H1 (cell line): Measurements from ENCODE around the gene RNF113B. TPM values are rescaled to one million over a fixed set of nuclear protein-coding genes. Genes with fewer than 3 reads are reported as not detected.

Experiments used
- CTCF ChIA-PET: fragments of 300-600 bp; sonication (Branson Sonifier 250); formaldehyde crosslinking; loops from one replicate; lab custom pipeline; 2021; ENCODE audit not compliant: partially characterized antibody; lab: Charles Lee
- POLR2A ChIA-PET: fragments of 300-600 bp; sonication (Branson Sonifier 250); formaldehyde crosslinking; loops from one replicate; lab custom pipeline; 2021; ENCODE audit warnings: inconsistent platforms; ENCODE audit not compliant: partially characterized antibody; lab: Charles Lee
- DNase-seq, 2 experiments: peaks; one replicate each; pipeline versions ENCODE4 v3.0.0 to v3.0.0-alpha.2; 2010 to 2022; ENCODE audit warnings: low spot score in 2 of 2, low read depth in 1 of 2, mixed read lengths in 1 of 2
- FAIRE-seq: peaks from 2 replicates; lab custom pipeline; 2011; peaks lifted over from hg19 to GRCh38; lab: Jason Lieb, UNC
- H2AFZ ChIP-seq: 2 replicates; pipeline ENCODE4 v1.8.1; 2012; ENCODE audit warnings: low read length, inconsistent platforms
- H2AK5ac ChIP-seq: 2 replicates; pipeline ENCODE4 v1.6.1; 2013; ENCODE audit warnings: low read depth, low read length
- H2BK120ac ChIP-seq: replicated peaks from 2 replicates; pipeline ENCODE3; 2013; ENCODE audit warnings: low read depth, low read length, inconsistent platforms
- H2BK12ac ChIP-seq: 2 replicates; pipeline ENCODE4 v1.6.1; 2013; ENCODE audit warnings: low read depth, low read length
- H2BK15ac ChIP-seq: 2 replicates; pipeline ENCODE4 v1.6.1; 2013; ENCODE audit warnings: low read length
- H2BK20ac ChIP-seq: 2 replicates; pipeline ENCODE4 v1.6.1; 2013; ENCODE audit warnings: low read length
- H2BK5ac ChIP-seq: 2 replicates; pipeline ENCODE4 v1.6.1; 2013; ENCODE audit warnings: low read depth, low read length
- H3K14ac ChIP-seq: 2 replicates; pipeline ENCODE4 v1.6.1; 2013; ENCODE audit warnings: inconsistent platforms; ENCODE audit not compliant: insufficient read length
- H3K18ac ChIP-seq: 2 replicates; pipeline ENCODE4 v1.6.1; 2013; ENCODE audit warnings: low read length; ENCODE audit errors: extremely low read depth
- H3K23ac ChIP-seq: 2 replicates; pipeline ENCODE4 v1.6.1; 2013; ENCODE audit warnings: inconsistent platforms; ENCODE audit not compliant: insufficient read length
- H3K23me2 ChIP-seq: 2 replicates; pipeline ENCODE4 v1.6.1; 2013; ENCODE audit warnings: low read depth, low read length
- H3K27ac ChIP-seq: 2 replicates; pipeline ENCODE4 v1.6.1; 2011; ENCODE audit warnings: low read depth, low read length, inconsistent platforms
- H3K27me3 ChIP-seq, 4 experiments: replicated peaks in 1 of 4; 1 replicate in 1 of 4; 2 replicates in 3 of 4; pipeline versions ENCODE4 v1.6.1 to v1.8.1; 2011 to 2013; ENCODE audit warnings: low read length in 3 of 4, mild to moderate bottlenecking in 3 of 4, inconsistent platforms in 2 of 4, mixed read lengths in 2 of 4, moderate library complexity in 1 of 4; ENCODE audit not compliant: control insufficient read depth in 3 of 4, insufficient read depth in 3 of 4; ENCODE audit errors: extremely low read depth in 1 of 4
- H3K36me3 ChIP-seq, 4 experiments: 2 replicates each; pipeline versions ENCODE4 v1.6.1 to v1.8.1; 2011 to 2013; ENCODE audit warnings: mild to moderate bottlenecking in 4 of 4, low read length in 3 of 4, moderate library complexity in 2 of 4, control low read depth in 1 of 4, inconsistent platforms in 1 of 4; ENCODE audit not compliant: insufficient read depth in 4 of 4, control insufficient read depth in 2 of 4
- H3K4ac ChIP-seq: replicated peaks from 2 replicates; pipeline ENCODE3; 2013; ENCODE audit warnings: low read length, low read depth, mixed read lengths, inconsistent platforms; ENCODE audit not compliant: insufficient read length
- H3K4me1 ChIP-seq, 4 experiments: replicated peaks in 1 of 4; 1 replicate in 1 of 4; 2 replicates in 3 of 4; pipeline versions ENCODE4 v1.6.1 to v1.8.1; 2011 to 2013; ENCODE audit warnings: low read length in 3 of 4, inconsistent platforms in 2 of 4, mixed read lengths in 1 of 4; ENCODE audit not compliant: insufficient read depth in 4 of 4, control insufficient read depth in 3 of 4
- H3K4me2 ChIP-seq, 2 experiments: 2 replicates each; pipeline versions ENCODE4 v1.6.1 to v1.8.1; 2011 to 2013; ENCODE audit warnings: low read depth in 2 of 2, low read length in 2 of 2, control low read depth in 1 of 2, inconsistent platforms in 1 of 2, mild to moderate bottlenecking in 1 of 2; ENCODE audit not compliant: insufficient read depth in 1 of 2
- H3K4me3 ChIP-seq, 4 experiments: fragments of 200-600, 300-600 bp in 1 of 4; sonication (generic), shearing (Covaris generic), sonication (Bioruptor Twin) in 1 of 4; 2 replicates each; pipeline versions ENCODE4 v1.5.1 to v1.8.1; 2011 to 2016; ENCODE audit warnings: low read length in 4 of 4, low read depth in 3 of 4, control low read depth in 2 of 4, inconsistent platforms in 2 of 4, mild to moderate bottlenecking in 2 of 4, mixed read lengths in 1 of 4, moderate library complexity in 1 of 4; ENCODE audit not compliant: insufficient read depth in 2 of 4; ENCODE audit errors: extremely low read depth in 1 of 4
- H3K56ac ChIP-seq: replicated peaks from 2 replicates; pipeline ENCODE3; 2013; ENCODE audit warnings: low read depth, mild to moderate bottlenecking, mixed read lengths, low read length, inconsistent platforms; ENCODE audit not compliant: insufficient read length
- H3K79me1 ChIP-seq: 2 replicates; pipeline ENCODE4 v1.6.1; 2013; ENCODE audit warnings: low read depth, low read length, control low read depth
- H3K79me2 ChIP-seq, 2 experiments: 2 replicates each; pipeline versions ENCODE4 v1.6.1 to v1.8.1; 2012 to 2013; ENCODE audit warnings: low read length in 2 of 2, mild to moderate bottlenecking in 2 of 2, inconsistent platforms in 1 of 2; ENCODE audit not compliant: insufficient read depth in 2 of 2, control insufficient read depth in 1 of 2
- H3K9ac ChIP-seq, 4 experiments: replicated peaks in 1 of 4; 1 replicate in 1 of 4; 2 replicates in 3 of 4; pipeline versions ENCODE4 v1.6.1 to v1.8.1; 2011 to 2013; ENCODE audit warnings: low read depth in 3 of 4, low read length in 3 of 4, control low read depth in 2 of 4, mild to moderate bottlenecking in 2 of 4, moderate library complexity in 2 of 4, inconsistent platforms in 1 of 4; ENCODE audit errors: extremely low read depth in 1 of 4
- H3K9me3 ChIP-seq, 2 experiments: 2 replicates each; pipeline versions ENCODE4 v1.6.1 to v1.8.1; 2012 to 2013; ENCODE audit warnings: mild to moderate bottlenecking in 2 of 2, moderate library complexity in 2 of 2, control low read depth in 1 of 2, inconsistent platforms in 1 of 2, low read depth in 1 of 2, low read length in 1 of 2, mixed read lengths in 1 of 2; ENCODE audit not compliant: insufficient read depth in 2 of 2
- H4K20me1 ChIP-seq, 2 experiments: replicated peaks in 1 of 2; 2 replicates each; pipeline versions ENCODE3 to v1.8.1; 2011 to 2013; ENCODE audit warnings: inconsistent platforms in 2 of 2, low read length in 2 of 2, mild to moderate bottlenecking in 1 of 2; ENCODE audit not compliant: insufficient read depth in 2 of 2, control insufficient read depth in 1 of 2
- H4K5ac ChIP-seq: 2 replicates; pipeline ENCODE4 v1.6.1; 2013; ENCODE audit warnings: low read length, low read depth, mixed read lengths, inconsistent platforms; ENCODE audit not compliant: insufficient read length
- H4K8ac ChIP-seq: 2 replicates; pipeline ENCODE4 v1.8.0; 2013; ENCODE audit warnings: mild to moderate bottlenecking, moderate library complexity, low read length, inconsistent platforms; ENCODE audit not compliant: insufficient read depth; ENCODE audit errors: extremely low read depth
- H4K91ac ChIP-seq: replicated peaks from 2 replicates; pipeline ENCODE3; 2013; ENCODE audit warnings: low read length, mixed read lengths, inconsistent platforms; ENCODE audit not compliant: insufficient read length
- CEBPB ChIP-seq: IDR thresholded peaks from 2 replicates; pipeline ENCODE4 v1.6.1; 2012; ENCODE audit warnings: low read depth, low read length
- WGBS, 2 experiments: shearing (Covaris generic) in 1 of 2; methylation state at CpG; one replicate each; pipeline versions ENCODE4 v1.1.6 to v1.1.7; 2013 to 2015; ENCODE audit warnings: low lambda C conversion rate in 2 of 2, mixed read lengths in 2 of 2, inconsistent platforms in 1 of 2, low coverage in 1 of 2, missing lambda C conversion rate in 1 of 2; ENCODE audit not compliant: insufficient replicate concordance in 2 of 2, insufficient coverage in 1 of 2, insufficient read length in 1 of 2; ENCODE audit errors: extremely low coverage in 1 of 2, missing lambda C conversion rate in 1 of 2; 5-methylcytosine and 5-hydroxymethylcytosine counted together
- polyA plus RNA-seq, 7 experiments: library from polyadenylated mRNA; depleted of rRNA in 3 of 7; stranded (reverse) in 5 of 7; unstranded in 2 of 7; fragments of >200 nt in 5 of 7; fragments of 200-250 nt in 2 of 7; gene quantifications; 1 replicate in 5 of 7; 2 replicates in 1 of 7; 4 replicates in 1 of 7; pipeline versions ENCODE4 v1.2.1 to v1.2.3, GENCODE V29; 2011 to 2013; ENCODE audit warnings: missing spikeins in 2 of 7, mixed read lengths in 2 of 7
- total RNA-seq: library from RNA; stranded (reverse); fragmentation: NEBNext Ultra II Directional; extraction: Animal tissue kit (Norgen Biotek cat#: 25700); gene quantifications from 2 replicates; pipeline ENCODE4 v1.2.1, GENCODE V29; 2021
- TF ChIP-seq, protein P1 (sequence below): IDR thresholded peaks from 2 replicates; pipeline ENCODE4 v1.6.1; 2012; ENCODE audit warnings: inconsistent platforms

Gene RNF113B
- total and polyA plus RNA-seq, 2 of the 8 experiments (the other 6 are each of a cell fraction or from before 2014, with no cell fraction given): not detected

DNA sequence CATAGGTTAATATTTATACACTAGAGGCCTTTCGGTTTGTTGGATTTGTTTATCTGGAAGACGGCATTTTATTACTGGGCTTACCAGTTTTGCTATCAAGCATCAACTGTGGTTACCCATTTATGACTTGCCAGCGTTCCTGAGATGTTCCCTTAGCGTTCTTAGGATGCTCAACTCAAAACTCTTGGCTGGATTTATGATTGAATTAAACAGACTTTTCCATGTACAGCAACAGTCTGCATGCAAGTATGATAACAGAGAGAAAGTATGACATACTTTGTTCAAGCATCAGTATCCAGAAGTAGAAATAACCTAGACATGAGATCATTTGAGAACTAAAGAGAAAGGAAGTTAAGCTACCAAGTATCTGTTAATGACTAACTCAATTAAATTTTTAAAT is 29.9 kb upstream of the RNF113B start:
- Histone ChIP-seq H3K27ac (no peak overlapping the region), H2BK15ac (no peak overlapping the region), H2BK5ac (no peak overlapping the region), H2AK5ac (no peak overlapping the region), H4K91ac (no peak overlapping the region), H2BK12ac (no peak overlapping the region), H3K9me3 (peaks cover 7% of the 10 kb centered on the region in 2 experiments; a peak in 3 of 4 replicates), H3K18ac (no peak overlapping the region), H3K23me2 (peaks cover 2% of the 10 kb centered on the region; the same call in 1 of the 2 replicates), H3K56ac (no peak overlapping the region), H2BK120ac (no peak overlapping the region), H3K4me3 (no peak overlapping the region), H4K20me1 (no peaks in the 10 kb centered on the region), H4K5ac (no peak overlapping the region), H4K8ac (no peak overlapping the region), H3K4me1 (peaks cover 0 to 10% (median 0%) of the 10 kb centered on the region in 4 experiments; a peak in 3 of 7 replicates), H3K4ac (no peak overlapping the region), H3K36me3 (peaks cover 0 to 4% (median 1%) of the 10 kb centered on the region in 4 experiments; a peak in 2 of 8 replicates), H3K23ac (no peak overlapping the region), H3K27me3 (no peaks in the 10 kb centered on the region), H3K14ac (no peak overlapping the region), H3K79me1 (peaks cover 11% of the 10 kb centered on the region), H3K9ac (no peak overlapping the region), H2BK20ac (no peak overlapping the region), H2AFZ (no peak overlapping the region), H3K4me2 (no peak overlapping the region), H3K79me2 (peaks cover 0 to 76% of the 10 kb centered on the region in 2 experiments; a peak in 3 of 4 replicates)
- no peak for TF ChIP-seq CEBPB
- TF ChIP-seq, protein P1, sequence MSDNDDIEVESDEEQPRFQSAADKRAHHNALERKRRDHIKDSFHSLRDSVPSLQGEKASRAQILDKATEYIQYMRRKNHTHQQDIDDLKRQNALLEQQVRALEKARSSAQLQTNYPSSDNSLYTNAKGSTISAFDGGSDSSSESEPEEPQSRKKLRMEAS: no peak
- ChIA-PET CTCF (interaction anchor here (1.2 to 1.5 kb wide), 2 partner anchors 14 to 15 kb away, joined by 3 to 4 read pairs; no protein-coding TSS in a partner anchor), POLR2A (interaction anchor here (1.0 kb wide), 1 partner anchor 15 kb away, joined by 3 read pairs; no protein-coding TSS in a partner anchor)
- no peak for FAIRE-seq
- 85% methylated on average over 4 of the region's 4 CpGs; no CpG with 5 or more reads in 1 of the 2 experiments for WGBS, 2 experiments
- no peak for DNase-seq
